GM23338 (cell line): ENCODE measurements around the gene MAPK1. TPM values are rescaled to one million over a fixed set of nuclear protein-coding genes. Genes with fewer than 3 reads are reported as not detected.

Source experiments
- ATAC-seq: fragments of 200-7000 bp; cut with Tn5 transposase; 3 replicates; pipeline ENCODE4 v1.9.1; 2020
- DNase-seq: peaks from one replicate; pipeline ENCODE4 v3.0.0-alpha.2; 2015; ENCODE audit warnings: low spot score
- H2AFZ ChIP-seq: fragments of 200-600 bp; sonication (generic); 2 replicates; pipeline ENCODE4 v1.8.0; 2016; ENCODE audit warnings: antibody characterized with exemption, mild to moderate bottlenecking, moderate library complexity
- H3F3A ChIP-seq: fragments of 200-600 bp; sonication (generic); replicated peaks from 2 replicates; pipeline ENCODE4 v1.8.0; 2017; ENCODE audit warnings: antibody characterized with exemption, mixed run types, low read depth
- H3K27ac ChIP-seq: fragments of 200-600 bp; sonication (generic); 2 replicates; pipeline ENCODE4 v1.6.1; 2016; ENCODE audit warnings: low read depth
- H3K27me3 ChIP-seq: fragments of 200-600 bp; sonication (generic); 2 replicates; pipeline ENCODE4 v1.8.0; 2016; ENCODE audit warnings: mild to moderate bottlenecking, mixed run types, moderate library complexity; ENCODE audit not compliant: insufficient read depth
- H3K36me3 ChIP-seq: fragments of 200-600 bp; sonication (generic); 2 replicates; pipeline ENCODE4 v1.8.0; 2016; ENCODE audit warnings: mild to moderate bottlenecking; ENCODE audit not compliant: insufficient read depth
- H3K4me1 ChIP-seq: fragments of 200-600 bp; sonication (generic); 2 replicates; pipeline ENCODE4 v1.8.0; 2016; ENCODE audit warnings: mild to moderate bottlenecking, moderate library complexity; ENCODE audit not compliant: insufficient read depth
- H3K4me2 ChIP-seq: fragments of 200-600 bp; sonication (generic); 2 replicates; pipeline ENCODE4 v1.7.1; 2017; ENCODE audit warnings: mixed run types
- H3K4me3 ChIP-seq: fragments of 200-600 bp; sonication (generic); 2 replicates; pipeline ENCODE4 v1.6.1; 2016; ENCODE audit warnings: mixed run types
- H3K79me2 ChIP-seq: fragments of 200-600 bp; sonication (generic); replicated peaks from 2 replicates; pipeline ENCODE4 v1.8.0; 2017; ENCODE audit warnings: mild to moderate bottlenecking; ENCODE audit not compliant: insufficient read depth
- H3K9me2 ChIP-seq: fragments of 200-600 bp; sonication (generic); 2 replicates; pipeline ENCODE4 v1.8.0; 2017; ENCODE audit not compliant: insufficient read depth
- H4K20me1 ChIP-seq: fragments of 200-600 bp; sonication (generic); replicated peaks from 2 replicates; pipeline ENCODE4 v1.8.0; 2017; ENCODE audit warnings: mild to moderate bottlenecking; ENCODE audit not compliant: insufficient read depth
- H3K27ac Mint-ChIP-seq: 2 replicates; pipeline ENCODE4 v1.8.0; 2020; ENCODE audit warnings: inconsistent platforms, mild to moderate bottlenecking, moderate library complexity, mixed read lengths
- H3K27me3 Mint-ChIP-seq: 3 replicates; pipeline ENCODE4 v1.8.0; 2022; ENCODE audit warnings: low read depth, mild to moderate bottlenecking, moderate library complexity, mixed read lengths, inconsistent platforms; ENCODE audit not compliant: insufficient read depth, poor library complexity
- H3K36me3 Mint-ChIP-seq: 3 replicates; pipeline ENCODE4 v1.8.0; 2021; ENCODE audit warnings: low read depth, mild to moderate bottlenecking, inconsistent platforms, moderate library complexity, mixed read lengths
- H3K4me1 Mint-ChIP-seq: 3 replicates; pipeline ENCODE4 v1.8.0; 2020; ENCODE audit warnings: mild to moderate bottlenecking, inconsistent platforms, mixed read lengths
- H3K4me3 Mint-ChIP-seq: 3 replicates; pipeline ENCODE4 v1.8.0; 2021; ENCODE audit warnings: moderate library complexity, mild to moderate bottlenecking, inconsistent platforms, mixed read lengths
- H3K9me3 Mint-ChIP-seq: 3 replicates; pipeline ENCODE4 v1.8.0; 2020; ENCODE audit warnings: moderate library complexity, mild to moderate bottlenecking, inconsistent platforms, mixed read lengths
- CREB1 ChIP-seq: fragments of 250-450 bp; sonication (Bioruptor Pico); IDR thresholded peaks from 2 replicates; pipeline ENCODE4 v1.5.0; 2020; ENCODE audit warnings: low read depth, mild to moderate bottlenecking, moderate library complexity
- EZH2 ChIP-seq: fragments of 200-600 bp; sonication (generic); IDR thresholded peaks from one replicate; pipeline ENCODE4 v1.8.0; 2017; ENCODE audit warnings: antibody characterized with exemption, mild to moderate bottlenecking, low read depth; ENCODE audit not compliant: unreplicated experiment
- EZH2phosphoT487 ChIP-seq: fragments of 200-600 bp; sonication (generic); IDR thresholded peaks from one replicate; pipeline ENCODE4 v1.8.1; 2018; ENCODE audit warnings: antibody characterized with exemption; ENCODE audit not compliant: unreplicated experiment
- JUNB ChIP-seq: IDR thresholded peaks from one replicate; pipeline ENCODE4 v1.6.1; 2016; ENCODE audit warnings: antibody characterized with exemption; ENCODE audit not compliant: unreplicated experiment
- NANOG ChIP-seq: IDR thresholded peaks from 2 replicates; pipeline ENCODE4 v1.6.1; 2016; ENCODE audit warnings: antibody characterized with exemption, borderline replicate concordance
- POLR2AphosphoS5 ChIP-seq: IDR thresholded peaks from 2 replicates; pipeline ENCODE4 v1.6.1; 2016; ENCODE audit warnings: antibody characterized with exemption, low read depth
- STAT1 ChIP-seq: IDR thresholded peaks from one replicate; pipeline ENCODE4 v1.6.1; 2016; ENCODE audit warnings: antibody characterized with exemption; ENCODE audit not compliant: unreplicated experiment
- ZNF114 ChIP-seq: fragments of 250-450 bp; sonication (Bioruptor Pico); IDR thresholded peaks from 2 replicates; pipeline ENCODE4 v1.5.0; 2020; ENCODE audit warnings: mild to moderate bottlenecking, moderate library complexity
- ZNF331 ChIP-seq: fragments of 250-450 bp; sonication (Bioruptor Pico); IDR thresholded peaks from 2 replicates; pipeline ENCODE4 v1.5.0; 2020; ENCODE audit warnings: low read depth, mild to moderate bottlenecking, moderate library complexity
- polyA plus RNA-seq: library from polyadenylated mRNA; unstranded; fragments of >200 nt; fragmentation: Nextera tagmentation; extraction: Ambion mirVana; gene quantifications from 2 replicates; pipeline ENCODE4 v1.2.1, GENCODE V29; 2016
- total RNA-seq: library from RNA; depleted of rRNA; stranded (reverse); fragments of >200 nt; shearing (Covaris generic); gene quantifications from 2 replicates; pipeline ENCODE4 v1.2.3, GENCODE V29; 2014
- TF ChIP-seq, protein P1 (sequence below): fragments of 250-450 bp; sonication (Bioruptor Pico); IDR thresholded peaks from 2 replicates; pipeline ENCODE4 v1.5.0; 2020; ENCODE audit warnings: mild to moderate bottlenecking, moderate library complexity
- TF ChIP-seq, protein P2 (sequence below): IDR thresholded peaks from one replicate; pipeline ENCODE4 v1.6.1; 2018; ENCODE audit warnings: antibody characterized with exemption; ENCODE audit not compliant: unreplicated experiment
- TF ChIP-seq, protein P3 (sequence below): IDR thresholded peaks from 2 replicates; pipeline ENCODE4 v1.6.1; 2016; ENCODE audit warnings: antibody characterized with exemption
- TF ChIP-seq, protein P4 (sequence below), 2 experiments: fragments of 200-600 bp in 1 of 2; sonication (generic) in 1 of 2; conservative IDR thresholded peaks; 2 replicates each; pipeline versions ENCODE4 v1.5.1 to v1.6.1; 2016 to 2017; ENCODE audit warnings: antibody characterized with exemption in 2 of 2, low read depth in 2 of 2, mild to moderate bottlenecking in 2 of 2, moderate library complexity in 1 of 2

The MAPK1 gene
- total and polyA plus RNA-seq, 2 experiments from 2014 or later: 17.4 to 77.5 TPM

DNA sequence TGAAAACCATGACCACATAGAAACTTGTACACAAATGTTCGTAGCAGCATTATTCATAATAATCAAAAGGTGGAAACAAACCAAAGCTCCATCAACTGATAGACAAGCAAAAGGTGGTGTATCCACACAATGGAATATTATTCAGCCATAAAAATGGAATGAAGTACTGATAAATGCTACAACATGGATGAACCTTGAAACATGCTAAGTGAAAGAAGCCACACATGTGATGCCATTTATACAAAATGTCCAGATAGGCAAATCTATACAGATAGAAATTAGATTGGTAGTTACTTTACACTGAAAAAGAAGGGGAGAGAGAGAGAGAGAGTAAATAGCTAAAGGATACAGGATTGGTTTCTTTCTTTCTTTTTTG, 27.7 kb downstream of the MAPK1 start:
- TF ChIP-seq POLR2AphosphoS5 (no peak), NANOG (no peak), JUNB (no peak), CREB1 (CRISPR knock-in tag) (no peak), STAT1 (no peak), EZH2phosphoT487 (no peak), EZH2 (no peak), ZNF331 (CRISPR knock-in tag) (no peak), ZNF114 (CRISPR knock-in tag) (no peak)
- TF ChIP-seq, protein P1, sequence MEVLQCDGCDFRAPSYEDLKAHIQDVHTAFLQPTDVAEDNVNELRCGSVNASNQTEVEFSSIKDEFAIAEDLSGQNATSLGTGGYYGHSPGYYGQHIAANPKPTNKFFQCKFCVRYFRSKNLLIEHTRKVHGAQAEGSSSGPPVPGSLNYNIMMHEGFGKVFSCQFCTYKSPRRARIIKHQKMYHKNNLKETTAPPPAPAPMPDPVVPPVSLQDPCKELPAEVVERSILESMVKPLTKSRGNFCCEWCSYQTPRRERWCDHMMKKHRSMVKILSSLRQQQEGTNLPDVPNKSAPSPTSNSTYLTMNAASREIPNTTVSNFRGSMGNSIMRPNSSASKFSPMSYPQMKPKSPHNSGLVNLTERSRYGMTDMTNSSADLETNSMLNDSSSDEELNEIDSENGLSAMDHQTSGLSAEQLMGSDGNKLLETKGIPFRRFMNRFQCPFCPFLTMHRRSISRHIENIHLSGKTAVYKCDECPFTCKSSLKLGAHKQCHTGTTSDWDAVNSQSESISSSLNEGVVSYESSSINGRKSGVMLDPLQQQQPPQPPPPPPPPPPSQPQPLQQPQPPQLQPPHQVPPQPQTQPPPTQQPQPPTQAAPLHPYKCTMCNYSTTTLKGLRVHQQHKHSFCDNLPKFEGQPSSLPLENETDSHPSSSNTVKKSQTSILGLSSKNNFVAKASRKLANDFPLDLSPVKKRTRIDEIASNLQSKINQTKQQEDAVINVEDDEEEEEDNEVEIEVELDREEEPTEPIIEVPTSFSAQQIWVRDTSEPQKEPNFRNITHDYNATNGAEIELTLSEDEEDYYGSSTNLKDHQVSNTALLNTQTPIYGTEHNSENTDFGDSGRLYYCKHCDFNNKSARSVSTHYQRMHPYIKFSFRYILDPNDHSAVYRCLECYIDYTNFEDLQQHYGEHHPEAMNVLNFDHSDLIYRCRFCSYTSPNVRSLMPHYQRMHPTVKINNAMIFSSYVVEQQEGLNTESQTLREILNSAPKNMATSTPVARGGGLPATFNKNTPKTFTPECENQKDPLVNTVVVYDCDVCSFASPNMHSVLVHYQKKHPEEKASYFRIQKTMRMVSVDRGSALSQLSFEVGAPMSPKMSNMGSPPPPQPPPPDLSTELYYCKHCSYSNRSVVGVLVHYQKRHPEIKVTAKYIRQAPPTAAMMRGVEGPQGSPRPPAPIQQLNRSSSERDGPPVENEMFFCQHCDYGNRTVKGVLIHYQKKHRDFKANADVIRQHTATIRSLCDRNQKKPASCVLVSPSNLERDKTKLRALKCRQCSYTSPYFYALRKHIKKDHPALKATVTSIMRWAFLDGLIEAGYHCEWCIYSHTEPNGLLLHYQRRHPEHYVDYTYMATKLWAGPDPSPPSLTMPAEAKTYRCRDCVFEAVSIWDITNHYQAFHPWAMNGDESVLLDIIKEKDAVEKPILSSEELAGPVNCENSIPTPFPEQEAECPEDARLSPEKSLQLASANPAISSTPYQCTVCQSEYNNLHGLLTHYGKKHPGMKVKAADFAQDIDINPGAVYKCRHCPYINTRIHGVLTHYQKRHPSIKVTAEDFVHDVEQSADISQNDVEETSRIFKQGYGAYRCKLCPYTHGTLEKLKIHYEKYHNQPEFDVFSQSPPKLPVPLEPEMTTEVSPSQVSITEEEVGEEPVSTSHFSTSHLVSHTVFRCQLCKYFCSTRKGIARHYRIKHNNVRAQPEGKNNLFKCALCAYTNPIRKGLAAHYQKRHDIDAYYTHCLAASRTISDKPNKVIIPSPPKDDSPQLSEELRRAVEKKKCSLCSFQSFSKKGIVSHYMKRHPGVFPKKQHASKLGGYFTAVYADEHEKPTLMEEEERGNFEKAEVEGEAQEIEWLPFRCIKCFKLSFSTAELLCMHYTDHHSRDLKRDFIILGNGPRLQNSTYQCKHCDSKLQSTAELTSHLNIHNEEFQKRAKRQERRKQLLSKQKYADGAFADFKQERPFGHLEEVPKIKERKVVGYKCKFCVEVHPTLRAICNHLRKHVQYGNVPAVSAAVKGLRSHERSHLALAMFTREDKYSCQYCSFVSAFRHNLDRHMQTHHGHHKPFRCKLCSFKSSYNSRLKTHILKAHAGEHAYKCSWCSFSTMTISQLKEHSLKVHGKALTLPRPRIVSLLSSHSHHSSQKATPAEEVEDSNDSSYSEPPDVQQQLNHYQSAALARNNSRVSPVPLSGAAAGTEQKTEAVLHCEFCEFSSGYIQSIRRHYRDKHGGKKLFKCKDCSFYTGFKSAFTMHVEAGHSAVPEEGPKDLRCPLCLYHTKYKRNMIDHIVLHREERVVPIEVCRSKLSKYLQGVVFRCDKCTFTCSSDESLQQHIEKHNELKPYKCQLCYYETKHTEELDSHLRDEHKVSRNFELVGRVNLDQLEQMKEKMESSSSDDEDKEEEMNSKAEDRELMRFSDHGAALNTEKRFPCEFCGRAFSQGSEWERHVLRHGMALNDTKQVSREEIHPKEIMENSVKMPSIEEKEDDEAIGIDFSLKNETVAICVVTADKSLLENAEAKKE: no peak
- TF ChIP-seq, protein P2, sequence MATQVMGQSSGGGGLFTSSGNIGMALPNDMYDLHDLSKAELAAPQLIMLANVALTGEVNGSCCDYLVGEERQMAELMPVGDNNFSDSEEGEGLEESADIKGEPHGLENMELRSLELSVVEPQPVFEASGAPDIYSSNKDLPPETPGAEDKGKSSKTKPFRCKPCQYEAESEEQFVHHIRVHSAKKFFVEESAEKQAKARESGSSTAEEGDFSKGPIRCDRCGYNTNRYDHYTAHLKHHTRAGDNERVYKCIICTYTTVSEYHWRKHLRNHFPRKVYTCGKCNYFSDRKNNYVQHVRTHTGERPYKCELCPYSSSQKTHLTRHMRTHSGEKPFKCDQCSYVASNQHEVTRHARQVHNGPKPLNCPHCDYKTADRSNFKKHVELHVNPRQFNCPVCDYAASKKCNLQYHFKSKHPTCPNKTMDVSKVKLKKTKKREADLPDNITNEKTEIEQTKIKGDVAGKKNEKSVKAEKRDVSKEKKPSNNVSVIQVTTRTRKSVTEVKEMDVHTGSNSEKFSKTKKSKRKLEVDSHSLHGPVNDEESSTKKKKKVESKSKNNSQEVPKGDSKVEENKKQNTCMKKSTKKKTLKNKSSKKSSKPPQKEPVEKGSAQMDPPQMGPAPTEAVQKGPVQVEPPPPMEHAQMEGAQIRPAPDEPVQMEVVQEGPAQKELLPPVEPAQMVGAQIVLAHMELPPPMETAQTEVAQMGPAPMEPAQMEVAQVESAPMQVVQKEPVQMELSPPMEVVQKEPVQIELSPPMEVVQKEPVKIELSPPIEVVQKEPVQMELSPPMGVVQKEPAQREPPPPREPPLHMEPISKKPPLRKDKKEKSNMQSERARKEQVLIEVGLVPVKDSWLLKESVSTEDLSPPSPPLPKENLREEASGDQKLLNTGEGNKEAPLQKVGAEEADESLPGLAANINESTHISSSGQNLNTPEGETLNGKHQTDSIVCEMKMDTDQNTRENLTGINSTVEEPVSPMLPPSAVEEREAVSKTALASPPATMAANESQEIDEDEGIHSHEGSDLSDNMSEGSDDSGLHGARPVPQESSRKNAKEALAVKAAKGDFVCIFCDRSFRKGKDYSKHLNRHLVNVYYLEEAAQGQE: no peak
- TF ChIP-seq, protein P3, sequence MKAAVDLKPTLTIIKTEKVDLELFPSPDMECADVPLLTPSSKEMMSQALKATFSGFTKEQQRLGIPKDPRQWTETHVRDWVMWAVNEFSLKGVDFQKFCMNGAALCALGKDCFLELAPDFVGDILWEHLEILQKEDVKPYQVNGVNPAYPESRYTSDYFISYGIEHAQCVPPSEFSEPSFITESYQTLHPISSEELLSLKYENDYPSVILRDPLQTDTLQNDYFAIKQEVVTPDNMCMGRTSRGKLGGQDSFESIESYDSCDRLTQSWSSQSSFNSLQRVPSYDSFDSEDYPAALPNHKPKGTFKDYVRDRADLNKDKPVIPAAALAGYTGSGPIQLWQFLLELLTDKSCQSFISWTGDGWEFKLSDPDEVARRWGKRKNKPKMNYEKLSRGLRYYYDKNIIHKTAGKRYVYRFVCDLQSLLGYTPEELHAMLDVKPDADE: no peak
- TF ChIP-seq, protein P4, sequence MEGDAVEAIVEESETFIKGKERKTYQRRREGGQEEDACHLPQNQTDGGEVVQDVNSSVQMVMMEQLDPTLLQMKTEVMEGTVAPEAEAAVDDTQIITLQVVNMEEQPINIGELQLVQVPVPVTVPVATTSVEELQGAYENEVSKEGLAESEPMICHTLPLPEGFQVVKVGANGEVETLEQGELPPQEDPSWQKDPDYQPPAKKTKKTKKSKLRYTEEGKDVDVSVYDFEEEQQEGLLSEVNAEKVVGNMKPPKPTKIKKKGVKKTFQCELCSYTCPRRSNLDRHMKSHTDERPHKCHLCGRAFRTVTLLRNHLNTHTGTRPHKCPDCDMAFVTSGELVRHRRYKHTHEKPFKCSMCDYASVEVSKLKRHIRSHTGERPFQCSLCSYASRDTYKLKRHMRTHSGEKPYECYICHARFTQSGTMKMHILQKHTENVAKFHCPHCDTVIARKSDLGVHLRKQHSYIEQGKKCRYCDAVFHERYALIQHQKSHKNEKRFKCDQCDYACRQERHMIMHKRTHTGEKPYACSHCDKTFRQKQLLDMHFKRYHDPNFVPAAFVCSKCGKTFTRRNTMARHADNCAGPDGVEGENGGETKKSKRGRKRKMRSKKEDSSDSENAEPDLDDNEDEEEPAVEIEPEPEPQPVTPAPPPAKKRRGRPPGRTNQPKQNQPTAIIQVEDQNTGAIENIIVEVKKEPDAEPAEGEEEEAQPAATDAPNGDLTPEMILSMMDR (conservative IDR thresholded peaks at IDR 0.05; ENCODE audit: low read depth in 2 of 2): no peak
- Histone ChIP-seq H3F3A (no peaks in the 10 kb centered on the region; the same call in 1 of the 2 replicates), H3K27ac (no peak overlapping the region), H3K79me2 (peaks cover 100% of the 10 kb centered on the region), H3K4me3 (no peak overlapping the region), H4K20me1 (peaks cover 50% of the 10 kb centered on the region), H3K9me2 (no peaks in the 10 kb centered on the region), H2AFZ (no peak overlapping the region), H3K27me3 (no peaks in the 10 kb centered on the region), H3K36me3 (no peaks in the 10 kb centered on the region), H3K4me1 (peaks cover 7% of the 10 kb centered on the region), H3K4me2 (no peak overlapping the region)
- H3K27me3 Mint-ChIP-seq: peaks cover 1% of the 10 kb centered on the region
- H3K36me3 Mint-ChIP-seq: no peaks in the 10 kb centered on the region
- no peak overlapping the region for H3K27ac Mint-ChIP-seq
- H3K4me3 Mint-ChIP-seq: no peak overlapping the region
- peaks cover 25% of the 10 kb centered on the region for H3K4me1 Mint-ChIP-seq
- no peak for DNase-seq
- ATAC-seq: no peak
- no peaks in the 10 kb centered on the region for H3K9me3 Mint-ChIP-seq
